Measurements from ENCODE around the gene H2BK1.

The H2BK1 gene

GRCh38 chr7:151210087-151210854 lies at the start of gene H2BK1:
Gene H2BK1 (minus strand): TSS chr7:151210488. CDS start chr7:151210318, 170 bp downstream.
- no peak for DNase-seq (ENCODE audit: low spot score)

DNA sequence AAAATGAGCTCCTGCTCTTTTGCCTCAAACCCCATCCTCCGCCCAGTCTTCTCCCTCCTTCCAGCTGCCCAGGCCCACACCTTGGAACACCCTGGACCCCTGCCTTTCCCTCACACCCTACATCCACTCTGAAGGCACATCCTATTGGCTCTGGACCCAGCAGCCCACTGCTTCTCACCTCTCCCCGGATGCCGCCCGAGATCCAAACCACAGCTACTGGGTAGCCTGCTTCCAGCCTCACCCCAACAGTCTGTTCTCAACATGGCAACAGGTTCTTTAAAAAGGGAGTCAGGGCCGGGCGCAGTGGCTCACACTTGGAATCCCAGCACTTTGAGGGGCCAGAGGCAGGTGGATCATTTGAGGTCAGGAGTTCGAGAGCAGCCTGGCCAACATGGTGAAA lies 47.7 kb upstream of the H2BK1 start:
- DNase-seq (ENCODE audit: low spot score), result no peak

GRCh38 chr7:151256410-151257045 lies 46.2 kb upstream of the H2BK1 start:
- no peak for DNase-seq (ENCODE audit: low spot score)

DNA sequence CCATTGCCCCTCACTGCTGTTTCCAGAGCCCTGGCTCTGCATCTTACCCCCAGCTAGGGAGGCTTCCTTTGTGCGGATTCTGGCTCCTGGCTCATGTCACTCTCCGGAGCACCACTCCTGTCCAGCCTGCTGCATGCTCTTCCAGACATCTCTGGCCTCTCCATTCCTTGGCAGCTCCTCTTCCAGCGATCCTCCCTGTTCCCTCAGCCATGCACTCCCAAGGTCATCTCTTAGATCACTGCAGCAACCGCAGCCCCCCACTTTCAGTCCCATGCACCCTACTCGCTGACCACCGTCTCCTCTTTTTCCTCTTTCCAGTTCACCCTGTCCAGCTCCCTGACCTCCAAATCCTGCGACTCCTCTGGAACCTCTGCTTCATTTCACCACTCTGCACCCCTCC lies 45.1 kb upstream of the H2BK1 start:
- DNase-seq (ENCODE audit: low spot score), result no peak

DNA sequence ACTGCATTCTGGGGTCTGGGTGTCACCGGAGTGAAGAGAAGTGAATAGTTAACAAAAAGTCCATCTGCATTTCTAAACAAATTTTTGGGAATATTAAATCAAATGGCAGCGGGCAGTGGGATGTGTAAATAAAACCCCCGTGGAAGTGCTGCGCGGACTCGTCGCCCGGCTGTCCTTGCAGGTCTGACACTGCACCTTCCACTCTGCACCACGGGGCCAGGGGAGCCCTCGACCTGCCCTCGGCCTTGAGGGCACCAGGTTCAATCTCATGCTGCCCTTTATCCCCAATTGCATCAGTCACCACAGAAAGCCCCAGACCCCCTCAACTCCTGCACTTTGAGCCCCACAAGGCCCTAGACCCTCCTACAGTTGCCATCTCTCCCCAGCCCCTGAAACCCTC lies 44.6 kb upstream of the H2BK1 start:
- no peak for DNase-seq (ENCODE audit: low spot score)

GRCh38 chr7:151254316-151254715 lies 44.0 kb upstream of the H2BK1 start:
- no peak for DNase-seq (ENCODE audit: low spot score)

DNA sequence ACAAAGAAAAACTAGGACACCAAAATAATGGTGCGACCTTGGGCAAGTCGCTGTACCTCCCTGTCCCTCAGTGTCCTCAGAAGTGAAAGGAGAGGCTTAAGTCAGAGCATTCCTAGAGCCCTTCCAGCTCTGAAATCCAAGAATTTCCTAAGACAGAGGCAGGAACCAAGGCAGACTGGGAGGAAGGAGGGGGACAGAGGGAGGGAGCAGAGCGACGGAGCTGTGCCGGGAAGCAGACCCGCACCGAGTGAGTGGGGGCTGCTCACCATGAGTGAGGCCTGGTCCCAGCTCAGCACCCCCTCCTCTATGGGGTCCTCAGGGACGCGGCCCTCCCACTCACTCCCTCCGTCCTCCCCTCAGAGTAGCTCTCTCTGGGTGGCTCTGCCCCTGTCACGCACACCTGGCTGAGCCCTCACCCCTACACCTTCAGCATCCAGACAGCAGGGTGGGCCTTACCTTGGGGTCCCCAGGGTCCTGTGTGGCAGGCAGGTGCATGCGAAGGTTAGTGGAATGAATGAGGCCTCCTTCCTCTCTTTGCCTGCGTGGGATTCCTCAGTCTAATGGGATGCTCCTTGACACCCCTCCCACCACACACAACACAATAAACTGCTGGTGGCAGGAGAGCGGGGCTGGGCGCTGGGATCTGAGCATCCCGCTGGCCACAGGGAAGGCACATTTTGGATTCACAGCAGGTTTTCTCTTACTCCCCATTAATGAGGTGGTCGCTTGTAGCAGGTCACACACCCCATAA lies 42.8 kb upstream of the H2BK1 start:
- no peak for DNase-seq (ENCODE audit: low spot score)

DNA sequence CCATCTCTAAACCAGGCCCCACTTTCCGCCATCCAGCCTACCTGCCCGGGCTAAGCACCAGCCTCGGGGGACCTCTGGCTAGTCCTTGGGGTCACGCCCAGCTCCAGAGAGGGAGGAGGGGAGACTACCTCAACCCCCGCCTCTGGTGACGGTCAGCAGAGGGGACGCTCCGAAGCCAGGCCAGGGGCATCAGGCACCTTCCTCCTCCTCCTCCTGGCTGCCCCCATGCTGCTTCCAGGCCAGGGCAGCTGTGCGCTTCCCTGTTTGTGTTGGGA lies 42.2 kb upstream of the H2BK1 start:
- DNase-seq (ENCODE audit: low spot score), result no peak

- DNase-seq (ENCODE audit: low spot score), result no peak
These were observed 41.6 kb upstream of the H2BK1 start for GRCh38 chr7:151251689-151252560.

DNA sequence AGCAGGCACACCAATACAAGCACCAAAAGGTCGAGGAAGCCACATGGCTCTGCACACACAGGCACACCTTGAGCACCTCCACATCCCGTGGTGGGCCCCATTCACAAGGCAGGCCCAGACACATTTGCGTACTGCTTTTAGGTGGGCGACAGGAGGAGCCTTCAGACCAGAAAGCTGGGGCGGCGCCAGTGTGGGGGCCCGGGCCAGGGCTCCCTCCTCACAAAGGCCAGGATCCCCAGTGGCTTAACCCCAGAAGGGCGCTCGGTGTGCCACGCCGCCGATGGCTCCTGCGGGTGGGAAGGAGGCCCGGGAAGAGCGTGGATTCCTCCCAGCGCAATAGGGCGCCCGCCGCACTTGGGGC lies 41.0 kb upstream of the H2BK1 start:
- no peak for DNase-seq (ENCODE audit: low spot score)

GRCh38 chr7:151250181-151251132 lies 40.2 kb upstream of the H2BK1 start:
- no peak for DNase-seq (ENCODE audit: low spot score)

DNA sequence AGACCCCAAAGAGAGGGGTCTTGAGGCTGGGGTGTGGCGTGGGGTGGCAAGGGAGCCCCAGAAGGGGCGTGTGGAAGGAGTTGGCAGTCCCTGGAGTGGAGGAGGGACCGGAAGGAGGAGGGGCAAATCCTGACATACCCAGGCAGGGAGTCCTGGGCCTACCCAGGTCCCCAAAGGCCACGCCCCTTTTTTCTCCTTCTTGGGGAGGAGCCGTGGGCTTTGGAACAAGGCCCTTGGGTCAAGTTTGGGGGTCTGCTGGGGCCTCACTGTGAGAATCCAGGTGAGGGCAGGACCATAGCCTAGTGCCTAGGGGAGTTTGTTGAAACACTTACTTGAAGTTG lies 39.4 kb upstream of the H2BK1 start:
- no peak for DNase-seq (ENCODE audit: low spot score)

GRCh38 chr7:151249034-151249731 lies 38.9 kb upstream of the H2BK1 start:
- DNase-seq (ENCODE audit: low spot score), result no peak

- DNase-seq (ENCODE audit: low spot score), result no peak
These were observed 38.2 kb upstream of the H2BK1 start, which contains the start of gene SMARCD3 for GRCh38 chr7:151248346-151249033. Gene SMARCD3 (minus strand): TSS chr7:151248694. CDS start chr7:151248562, 132 bp downstream.

- no peak for DNase-seq (ENCODE audit: low spot score)
These were observed 37.5 kb upstream of the H2BK1 start for GRCh38 chr7:151247611-151248345.

- no peak for DNase-seq (ENCODE audit: low spot score)
These were observed 36.7 kb upstream of the H2BK1 start for GRCh38 chr7:151246851-151247580.

DNA sequence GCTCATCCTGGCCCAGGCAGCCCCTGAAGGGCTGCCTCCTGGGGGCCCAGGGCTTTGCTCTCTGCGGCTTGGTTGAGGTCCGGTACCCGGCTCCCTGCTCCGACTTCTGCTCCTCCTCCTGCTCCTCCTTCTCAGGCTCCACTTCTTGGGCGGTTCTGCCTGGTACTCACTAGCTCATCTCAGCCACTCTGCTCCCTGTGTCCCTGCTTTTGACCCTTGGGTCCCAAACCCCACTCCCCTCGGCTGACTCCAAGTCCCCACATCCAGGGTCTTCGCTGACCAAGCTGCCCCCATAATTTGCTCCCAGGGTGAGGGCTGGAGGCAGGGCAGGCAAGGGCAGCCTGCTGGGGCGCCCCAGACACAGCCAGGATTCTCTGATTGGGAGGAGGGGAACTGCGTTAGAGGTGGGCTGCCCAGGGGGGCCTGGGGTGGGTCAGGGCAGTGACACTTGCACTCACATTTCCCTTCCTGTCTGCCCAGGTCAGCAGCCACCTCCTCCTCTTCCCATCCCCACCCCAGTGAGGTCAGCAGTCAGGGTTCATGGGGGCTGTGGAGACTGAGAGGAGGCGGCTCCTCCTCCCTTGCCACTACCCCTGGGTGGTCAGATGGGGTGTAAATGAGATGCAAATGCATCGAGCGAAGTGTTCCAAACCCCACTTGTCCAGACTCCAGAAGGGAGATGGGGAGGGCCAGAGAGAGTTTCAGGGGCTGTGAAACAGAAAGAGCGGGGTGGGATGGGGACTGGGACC lies 36.0 kb upstream of the H2BK1 start:
- no peak for DNase-seq (ENCODE audit: low spot score)
